ENCODE results near the gene FOXL1.

- no peak for TF ChIP-seq POLR2AphosphoS5 (IDR thresholded peaks at IDR 0.05)
- TF ChIP-seq, protein P1, sequence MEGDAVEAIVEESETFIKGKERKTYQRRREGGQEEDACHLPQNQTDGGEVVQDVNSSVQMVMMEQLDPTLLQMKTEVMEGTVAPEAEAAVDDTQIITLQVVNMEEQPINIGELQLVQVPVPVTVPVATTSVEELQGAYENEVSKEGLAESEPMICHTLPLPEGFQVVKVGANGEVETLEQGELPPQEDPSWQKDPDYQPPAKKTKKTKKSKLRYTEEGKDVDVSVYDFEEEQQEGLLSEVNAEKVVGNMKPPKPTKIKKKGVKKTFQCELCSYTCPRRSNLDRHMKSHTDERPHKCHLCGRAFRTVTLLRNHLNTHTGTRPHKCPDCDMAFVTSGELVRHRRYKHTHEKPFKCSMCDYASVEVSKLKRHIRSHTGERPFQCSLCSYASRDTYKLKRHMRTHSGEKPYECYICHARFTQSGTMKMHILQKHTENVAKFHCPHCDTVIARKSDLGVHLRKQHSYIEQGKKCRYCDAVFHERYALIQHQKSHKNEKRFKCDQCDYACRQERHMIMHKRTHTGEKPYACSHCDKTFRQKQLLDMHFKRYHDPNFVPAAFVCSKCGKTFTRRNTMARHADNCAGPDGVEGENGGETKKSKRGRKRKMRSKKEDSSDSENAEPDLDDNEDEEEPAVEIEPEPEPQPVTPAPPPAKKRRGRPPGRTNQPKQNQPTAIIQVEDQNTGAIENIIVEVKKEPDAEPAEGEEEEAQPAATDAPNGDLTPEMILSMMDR (IDR thresholded peaks at IDR 0.05) = no peak
Measured at GRCh38 chr16:86545481-86545880, 32.9 kb upstream of the FOXL1 start.

Measured in suprapubic skin (tissue), 3 donors.